Mucosa of stomach (tissue), 1 donor: Measurements from ENCODE around the gene CYP4F12.

Experiments
- H3K27me3 ChIP-seq: one replicate; pipeline ENCODE4 v1.7.0; 2013; ENCODE audit warnings: mild to moderate bottlenecking, low read length; ENCODE audit not compliant: control insufficient read depth, insufficient read depth
- H3K36me3 ChIP-seq: one replicate; pipeline ENCODE4 v1.7.0; 2013; ENCODE audit warnings: low read length; ENCODE audit not compliant: control insufficient read depth, insufficient read depth
- H3K4me1 ChIP-seq: one replicate; pipeline ENCODE4 v1.7.0; 2013; ENCODE audit warnings: mild to moderate bottlenecking, low read length; ENCODE audit not compliant: control insufficient read depth, insufficient read depth
- H3K4me3 ChIP-seq: one replicate; pipeline ENCODE4 v1.7.0; 2013; ENCODE audit warnings: low read length
- H3K9ac ChIP-seq: one replicate; pipeline ENCODE4 v1.7.0; 2013; ENCODE audit warnings: mild to moderate bottlenecking, low read length, moderate library complexity
- H3K9me3 ChIP-seq: one replicate; pipeline ENCODE4 v1.7.0; 2013; ENCODE audit warnings: mild to moderate bottlenecking, low read length, moderate library complexity; ENCODE audit not compliant: control insufficient read depth
- donor health status: Pancreatic carcinoma.

Gene CYP4F12

DNA sequence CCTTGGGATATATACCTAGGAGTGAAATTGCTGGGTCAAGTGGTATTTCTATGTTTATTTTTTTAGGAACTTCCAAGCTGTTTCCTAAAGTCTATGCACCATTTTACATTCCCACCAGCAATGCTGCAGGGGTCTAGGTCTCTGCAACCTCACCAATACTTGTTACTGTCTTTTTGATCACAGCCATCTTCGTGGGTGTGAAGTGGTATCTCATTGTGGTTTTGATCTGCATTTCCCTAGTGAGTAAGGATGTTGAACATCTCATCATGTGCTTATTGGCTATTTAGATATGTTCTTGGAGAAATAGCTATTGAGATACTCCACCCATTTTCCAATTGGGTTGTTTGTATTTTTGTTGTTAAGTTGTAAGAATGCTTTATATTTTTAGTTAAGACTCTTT lies 57.7 kb downstream of the CYP4F12 start:
- Histone ChIP-seq H3K9ac (no peak overlapping the region), H3K4me1 (no peaks in the 10 kb centered on the region), H3K4me3 (no peak overlapping the region), H3K9me3 (no peaks in the 10 kb centered on the region), H3K27me3 (no peaks in the 10 kb centered on the region), H3K36me3 (no peaks in the 10 kb centered on the region)

DNA sequence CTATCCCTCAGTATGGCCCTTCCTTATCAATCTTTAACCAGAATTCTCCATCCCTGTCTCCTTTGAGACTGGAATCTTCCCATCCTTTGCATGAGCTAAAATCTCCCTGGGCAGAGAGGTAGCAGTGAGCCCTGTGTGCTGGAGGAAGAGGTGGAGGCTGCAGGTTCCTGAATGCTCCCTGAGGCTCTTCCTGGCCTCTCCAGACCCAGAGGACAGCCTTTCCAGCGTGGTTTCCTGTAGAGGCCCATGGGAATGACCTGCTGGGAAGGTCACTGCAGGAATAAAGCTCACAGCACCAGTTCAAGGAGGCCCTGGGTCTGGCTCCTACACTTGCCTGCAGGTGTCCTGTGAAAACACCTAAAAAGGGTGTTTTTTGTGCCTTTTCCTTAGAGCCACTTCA lies 59.5 kb downstream of the CYP4F12 start:
- Histone ChIP-seq H3K36me3 (no peaks in the 10 kb centered on the region), H3K9ac (no peak overlapping the region), H3K4me3 (no peak overlapping the region), H3K27me3 (no peaks in the 10 kb centered on the region), H3K4me1 (no peaks in the 10 kb centered on the region), H3K9me3 (no peaks in the 10 kb centered on the region)

DNA sequence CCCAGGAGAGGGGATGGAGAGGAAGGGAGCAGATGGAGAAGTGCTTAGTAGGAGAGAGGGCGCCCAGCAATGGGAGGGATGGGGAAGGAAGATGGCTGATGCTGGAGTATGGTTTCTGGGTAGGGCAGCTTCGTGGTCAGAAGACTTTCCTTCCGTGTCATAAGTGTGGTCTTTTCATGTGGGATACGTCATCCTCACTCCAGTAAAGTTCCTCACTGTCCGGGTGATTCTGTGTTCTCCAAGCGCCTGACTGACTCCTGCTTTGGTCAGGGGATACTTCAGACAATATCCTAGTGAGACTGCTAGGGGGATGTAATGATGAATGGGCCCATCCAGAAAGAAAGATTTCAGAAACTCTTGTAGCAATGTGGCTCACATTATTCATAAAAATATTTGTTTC lies 61.0 kb downstream of the CYP4F12 start:
- Histone ChIP-seq H3K9me3 (no peaks in the 10 kb centered on the region), H3K4me3 (no peak overlapping the region), H3K36me3 (no peaks in the 10 kb centered on the region), H3K9ac (no peak overlapping the region), H3K27me3 (no peaks in the 10 kb centered on the region), H3K4me1 (no peaks in the 10 kb centered on the region)

DNA sequence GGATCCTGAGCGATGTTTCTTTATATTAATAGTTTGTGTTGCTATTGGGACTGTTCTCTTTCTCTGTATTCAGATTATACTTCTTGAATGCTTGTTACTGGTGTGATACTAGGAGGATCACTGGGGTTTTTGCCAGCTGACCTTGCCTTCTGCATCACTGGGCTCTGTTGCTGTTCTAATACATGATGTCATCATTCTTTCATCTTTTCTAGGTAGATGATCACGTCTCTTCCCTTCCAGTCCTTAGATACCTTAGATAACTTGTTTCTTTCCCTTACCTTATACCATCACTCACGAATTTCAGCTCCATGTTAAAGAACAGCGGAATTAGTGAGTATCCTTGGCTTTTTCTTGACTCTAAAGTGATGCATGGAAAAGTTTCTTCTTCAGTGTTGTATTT lies 64.8 kb downstream of the CYP4F12 start, which contains the start of gene OR10H3:
TSS of gene OR10H3 (plus strand) at position 264 of the 400 bp plus-strand sequence. CDS start 3,408 bp downstream, outside the sequence.
- Histone ChIP-seq H3K27me3 (no peaks in the 10 kb centered on the region), H3K4me3 (no peak within 1 kb of the TSS), H3K4me1 (no peaks in the 10 kb centered on the region), H3K9ac (no peak within 1 kb of the TSS), H3K9me3 (no peaks in the 10 kb centered on the region), H3K36me3 (no peaks in the 10 kb centered on the region)

DNA sequence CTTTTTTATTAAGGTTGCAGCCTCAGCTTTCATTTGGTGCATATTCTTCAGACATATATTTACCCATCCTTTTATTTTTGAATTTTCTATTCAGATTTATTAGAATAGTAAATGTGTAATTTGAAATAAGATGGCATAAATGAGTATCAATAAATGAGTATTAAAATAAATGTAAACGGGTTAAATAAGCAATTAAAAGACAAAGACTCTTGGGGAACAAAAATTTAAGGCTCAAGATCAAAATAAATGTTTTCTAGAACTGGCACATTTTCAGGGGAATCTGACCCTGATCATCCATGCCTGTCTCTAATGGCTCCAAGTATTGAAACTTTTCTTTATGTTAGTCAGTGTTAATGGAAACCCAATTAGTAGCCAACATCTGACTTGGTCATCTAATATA lies 67.9 kb downstream of the CYP4F12 start:
- Histone ChIP-seq H3K27me3 (no peaks in the 10 kb centered on the region), H3K4me1 (no peaks in the 10 kb centered on the region), H3K4me3 (no peak overlapping the region), H3K36me3 (no peaks in the 10 kb centered on the region), H3K9me3 (no peaks in the 10 kb centered on the region), H3K9ac (no peak overlapping the region)
